Fibroblast of lung (primary cell): ENCODE measurements around the gene PRICKLE1. TPM values are rescaled to one million over a fixed set of nuclear protein-coding genes. Genes with fewer than 3 reads are reported as not detected.

Experiments
- DNase-seq, 2 donors: peaks; one replicate each; pipeline versions ENCODE4 v3.0.0 to v3.0.0-alpha.2; 2010; ENCODE audit warnings: low read depth in 2 of 2
- H2AFZ ChIP-seq: 2 replicates; pipeline ENCODE4 v1.5.1; 2012; ENCODE audit warnings: low read length, control low read depth, inconsistent platforms
- H3K27ac ChIP-seq: 2 replicates; pipeline ENCODE4 v1.5.1; 2011; ENCODE audit warnings: low read length, control low read depth; ENCODE audit not compliant: insufficient read depth
- H3K27me3 ChIP-seq: 2 replicates; pipeline ENCODE4 v1.5.1; 2011; ENCODE audit warnings: mild to moderate bottlenecking, low read length; ENCODE audit not compliant: control insufficient read depth, insufficient read depth
- H3K36me3 ChIP-seq: 2 replicates; pipeline ENCODE4 v1.5.1; 2011; ENCODE audit warnings: low read length; ENCODE audit not compliant: control insufficient read depth, insufficient read depth
- H3K4me1 ChIP-seq: 2 replicates; pipeline ENCODE4 v1.5.1; 2011; ENCODE audit warnings: low read length; ENCODE audit not compliant: control insufficient read depth, insufficient read depth; ENCODE audit errors: extremely low read depth
- H3K4me2 ChIP-seq: 2 replicates; pipeline ENCODE4 v1.5.1; 2011; ENCODE audit warnings: low read length, control low read depth; ENCODE audit not compliant: insufficient read depth; ENCODE audit errors: extremely low read depth
- H3K4me3 ChIP-seq, 4 experiments: fragments of 200-600 bp in 1 of 4; sonication (generic) in 1 of 4; replicated peaks in 1 of 4; 2 replicates each; pipeline ENCODE4 v1.5.1; 2011 to 2016; ENCODE audit warnings: low read length in 4 of 4, low read depth in 3 of 4, mild to moderate bottlenecking in 3 of 4, control low read depth in 2 of 4, inconsistent platforms in 1 of 4, mixed read lengths in 1 of 4; ENCODE audit not compliant: insufficient read depth in 1 of 4; ENCODE audit errors: control extremely low read depth in 1 of 4
- H3K79me2 ChIP-seq: 2 replicates; pipeline ENCODE4 v1.5.1; 2012; ENCODE audit warnings: mild to moderate bottlenecking, low read length, inconsistent platforms; ENCODE audit not compliant: control insufficient read depth, insufficient read depth
- H3K9ac ChIP-seq: 2 replicates; pipeline ENCODE4 v1.5.1; 2011; ENCODE audit warnings: mild to moderate bottlenecking, low read length, control low read depth; ENCODE audit not compliant: insufficient read depth
- H3K9me3 ChIP-seq: 2 replicates; pipeline ENCODE4 v1.5.1; 2012; ENCODE audit warnings: low read depth, low read length; ENCODE audit not compliant: control insufficient read depth, insufficient read depth
- H4K20me1 ChIP-seq: 2 replicates; pipeline ENCODE4 v1.5.1; 2011; ENCODE audit warnings: low read length; ENCODE audit not compliant: control insufficient read depth, insufficient read depth; ENCODE audit errors: extremely low read depth
- CTCF ChIP-seq, 2 donors: IDR thresholded peaks in 1 of 2; conservative IDR thresholded peaks in 1 of 2; 1 replicate in 1 of 2; 2 replicates in 1 of 2; pipeline ENCODE4 v1.5.1; 2011 to 2012; ENCODE audit warnings: low read length in 2 of 2, control low read depth in 1 of 2, inconsistent platforms in 1 of 2, low read depth in 1 of 2, mild to moderate bottlenecking in 1 of 2
- EZH2 ChIP-seq: IDR thresholded peaks from 2 replicates; pipeline ENCODE4 v1.5.1; 2012; ENCODE audit warnings: low read length, control low read depth, mild to moderate bottlenecking; ENCODE audit errors: missing control alignments
- polyA minus RNA-seq: library from RNA; depleted of rRNA, polyadenylated mRNA; stranded (reverse); fragments of >200 nt; gene quantifications from 2 replicates; pipeline ENCODE4 v1.2.3, GENCODE V29; 2011; ENCODE audit warnings: low replicate concordance
- polyA plus RNA-seq, 2 donors: library from polyadenylated mRNA; depleted of rRNA in 1 of 2; stranded (reverse) in 1 of 2; unstranded in 1 of 2; fragments of >200 nt; gene quantifications; 2 replicates each; pipeline ENCODE4 v1.2.1, GENCODE V29; 2011 to 2012; ENCODE audit warnings: missing spikeins in 1 of 2
- total RNA-seq: library from RNA; depleted of rRNA; stranded (reverse); fragments of >200 nt; gene quantifications from 2 replicates; pipeline ENCODE4 v1.2.1, GENCODE V29; 2014

The PRICKLE1 gene
- 4.1 and 9.6 TPM in 2 replicates for total RNA-seq
- polyA plus RNA-seq: 3.4 and 14.4 TPM in 2 replicates
- polyA plus RNA-seq (2012): 3.5 and 11.9 TPM in 2 replicates
- 23.4 and 28.3 TPM in 2 replicates for polyA minus RNA-seq

GRCh38 chr12:42589465-42590329 is at the start of gene PRICKLE1:
PRICKLE1 (minus strand) TSS chr12:42589746; CDS start chr12:42472516, 117,230 bp downstream.
- peak within 1 kb of the TSS; percentile 56 to 85 (median 68) for H3K4me3 ChIP-seq
- H2AFZ ChIP-seq: peak within 1 kb of the TSS; percentile 74
- peak within 1 kb of the TSS; percentile 56 for H3K9ac ChIP-seq
- H3K36me3 ChIP-seq: no peaks in the 10 kb centered on the region
- peak; percentile 64 to 81 for DNase-seq
- H4K20me1 ChIP-seq: no peaks in the 10 kb centered on the region
- no peaks in the 10 kb centered on the region for H3K79me2 ChIP-seq
- H3K4me1 ChIP-seq: no peaks in the 10 kb centered on the region
- peak within 1 kb of the TSS; percentile 93 for H3K4me2 ChIP-seq
- peaks cover 15% of the 10 kb centered on the region for H3K27me3 ChIP-seq
- TF ChIP-seq EZH2 (peak; percentile 0), CTCF (conservative IDR thresholded peaks at IDR 0.05 in 1 of 2, IDR thresholded peaks at IDR 0.05 in 1 of 2; ENCODE audit: low read depth in 1 of 2, low read length in 2 of 2) (no peak)
- no peaks in the 10 kb centered on the region for H3K9me3 ChIP-seq
- H3K27ac ChIP-seq: peak within 1 kb of the TSS; percentile 27

- Histone ChIP-seq H3K79me2 (no peaks in the 10 kb centered on the region), H3K9ac (no peak overlapping the region), H3K4me3 (no peak overlapping the region), H3K27ac (no peak overlapping the region), H3K4me1 (no peaks in the 10 kb centered on the region), H2AFZ (no peak overlapping the region), H3K27me3 (no peaks in the 10 kb centered on the region), H3K9me3 (no peaks in the 10 kb centered on the region), H3K4me2 (no peak overlapping the region), H4K20me1 (no peaks in the 10 kb centered on the region), H3K36me3 (no peaks in the 10 kb centered on the region)
- DNase-seq: no peak
- TF ChIP-seq CTCF (conservative IDR thresholded peaks at IDR 0.05 in 1 of 2, IDR thresholded peaks at IDR 0.05 in 1 of 2; ENCODE audit: low read depth in 1 of 2, low read length in 2 of 2) (no peak), EZH2 (no peak)
These were observed 49.2 kb upstream of the PRICKLE1 start for GRCh38 chr12:42638697-42639096.

GRCh38 chr12:42638011-42638410 is 48.5 kb upstream of the PRICKLE1 start:
- Histone ChIP-seq H3K4me1 (no peaks in the 10 kb centered on the region), H3K27ac (no peak overlapping the region), H4K20me1 (no peaks in the 10 kb centered on the region), H3K36me3 (no peaks in the 10 kb centered on the region), H3K79me2 (no peaks in the 10 kb centered on the region), H3K27me3 (no peaks in the 10 kb centered on the region), H3K4me3 (no peak overlapping the region), H3K9ac (no peak overlapping the region), H3K4me2 (no peak overlapping the region), H3K9me3 (no peaks in the 10 kb centered on the region), H2AFZ (no peak overlapping the region)
- DNase-seq: no peak
- no peak for TF ChIP-seq EZH2
- no peak for TF ChIP-seq CTCF (conservative IDR thresholded peaks at IDR 0.05 in 1 of 2, IDR thresholded peaks at IDR 0.05 in 1 of 2; ENCODE audit: low read depth in 1 of 2, low read length in 2 of 2)
